ENCODE data around the gene ERLIN1.

Gene ERLIN1

GRCh38 chr10:100153239-100153825 lies 32.5 kb downstream of the ERLIN1 start:
- no peak overlapping the region for H3K4me3 ChIP-seq (ENCODE audit: low read depth, low read length)
- no peak for DNase-seq (ENCODE audit: low read depth)
- no peak for TF ChIP-seq CTCF (IDR thresholded peaks at IDR 0.05; ENCODE audit: control insufficient read depth, extremely low read depth, insufficient read depth)

- no peak for DNase-seq (ENCODE audit: low read depth)
- TF ChIP-seq CTCF (IDR thresholded peaks at IDR 0.05; ENCODE audit: control insufficient read depth, extremely low read depth, insufficient read depth) = no peak
- no peak overlapping the region for H3K4me3 ChIP-seq (ENCODE audit: low read depth, low read length)
Observed at GRCh38 chr10:100151723-100152300, 34.0 kb downstream of the ERLIN1 start.

- no peak for TF ChIP-seq CTCF (IDR thresholded peaks at IDR 0.05; ENCODE audit: control insufficient read depth, extremely low read depth, insufficient read depth)
- DNase-seq (ENCODE audit: low read depth) = no peak
Observed at GRCh38 chr10:100148353-100149211, 37.2 kb downstream of the ERLIN1 start.

GRCh38 chr10:100146875-100147650 lies 38.8 kb downstream of the ERLIN1 start:
- no peak overlapping the region for H3K4me3 ChIP-seq (ENCODE audit: low read depth, low read length)
- no peak for DNase-seq (ENCODE audit: low read depth)
- no peak for TF ChIP-seq CTCF (IDR thresholded peaks at IDR 0.05; ENCODE audit: control insufficient read depth, extremely low read depth, insufficient read depth)

More at GRCh38 chr10:100148353-100149211, 37.2 kb downstream of the ERLIN1 start:
- H3K4me3 ChIP-seq (ENCODE audit: low read depth, low read length) = no peak overlapping the region

- H3K4me3 ChIP-seq (ENCODE audit: low read depth, low read length) = no peak overlapping the region
- DNase-seq (ENCODE audit: low read depth) = no peak
- no peak for TF ChIP-seq CTCF (IDR thresholded peaks at IDR 0.05; ENCODE audit: control insufficient read depth, extremely low read depth, insufficient read depth)
Observed at GRCh38 chr10:100146398-100146797, 39.4 kb downstream of the ERLIN1 start.

- no peak for DNase-seq (ENCODE audit: low read depth)
- no peak for TF ChIP-seq CTCF (IDR thresholded peaks at IDR 0.05; ENCODE audit: control insufficient read depth, extremely low read depth, insufficient read depth)
- H3K4me3 ChIP-seq (ENCODE audit: low read depth, low read length) = no peak overlapping the region
Observed at GRCh38 chr10:100143756-100144155, 42.1 kb downstream of the ERLIN1 start.
